Activated CD4-positive, alpha-beta T cell treated with anti-CD3 and anti-CD28 coated beads for 36 hours (primary cell): Measurements from ENCODE around the gene KNCN. TPM values are rescaled to one million over a fixed set of nuclear protein-coding genes. Genes with fewer than 3 reads are reported as not detected.
A peak's percentile ranks its signal among the peaks of the same experiment; 100 is the strongest.

Source experiments
- ATAC-seq: fragments of 200-7000 bp; cut with Tn5 transposase; one replicate; pipeline ENCODE4 v1.10.0; 2021; ENCODE audit warnings: mild to moderate bottlenecking, moderate library complexity
- CTCF ChIA-PET: fragments of 350-600 bp; sonication (Branson Sonifier 250); formaldehyde crosslinking; loops from one replicate; lab custom pipeline; 2021; ENCODE audit warnings: antibody characterized with exemption; lab: Charles Lee
- POLR2A ChIA-PET: fragments of 350-600 bp; sonication (Branson Sonifier 250); formaldehyde crosslinking; loops from one replicate; lab custom pipeline; 2021; ENCODE audit warnings: antibody characterized with exemption, inconsistent platforms; lab: Charles Lee
- DNase-seq: peaks from one replicate; pipeline ENCODE4 v3.0.0-alpha.2; 2020
- H3K27ac Mint-ChIP-seq: one replicate; pipeline ENCODE4 v1.8.0; 2021; ENCODE audit warnings: mixed read lengths
- H3K27me3 Mint-ChIP-seq: one replicate; pipeline ENCODE4 v1.8.0; 2021; ENCODE audit warnings: mixed read lengths
- H3K36me3 Mint-ChIP-seq: one replicate; pipeline ENCODE4 v1.8.0; 2021; ENCODE audit warnings: low read depth, mixed read lengths
- H3K4me1 Mint-ChIP-seq: one replicate; pipeline ENCODE4 v1.8.0; 2021; ENCODE audit warnings: mixed read lengths
- H3K4me3 Mint-ChIP-seq: one replicate; pipeline ENCODE4 v1.8.0; 2021; ENCODE audit warnings: mild to moderate bottlenecking, moderate library complexity, mixed read lengths
- H3K9me3 Mint-ChIP-seq: one replicate; pipeline ENCODE4 v1.8.0; 2021; ENCODE audit warnings: low read depth, mixed read lengths
- intact Hi-C, 2 experiments: fragments of 100-400 bp; cut with DNase I in 1 of 2; cut with micrococcal nuclease in 1 of 2; formaldehyde crosslinking; loops; one replicate each; pipeline versions ENCODE4 v1.14.2 to v1.15.1; 2022 to 2024; cut with DNase I, micrococcal nuclease
- total RNA-seq, 2 experiments: library from RNA; stranded (reverse); gene quantifications; one replicate each; pipeline ENCODE4 v1.2.3, GENCODE V29; 2021

The KNCN gene
- total RNA-seq, 2 experiments from 2014 or later: not detected

DNA sequence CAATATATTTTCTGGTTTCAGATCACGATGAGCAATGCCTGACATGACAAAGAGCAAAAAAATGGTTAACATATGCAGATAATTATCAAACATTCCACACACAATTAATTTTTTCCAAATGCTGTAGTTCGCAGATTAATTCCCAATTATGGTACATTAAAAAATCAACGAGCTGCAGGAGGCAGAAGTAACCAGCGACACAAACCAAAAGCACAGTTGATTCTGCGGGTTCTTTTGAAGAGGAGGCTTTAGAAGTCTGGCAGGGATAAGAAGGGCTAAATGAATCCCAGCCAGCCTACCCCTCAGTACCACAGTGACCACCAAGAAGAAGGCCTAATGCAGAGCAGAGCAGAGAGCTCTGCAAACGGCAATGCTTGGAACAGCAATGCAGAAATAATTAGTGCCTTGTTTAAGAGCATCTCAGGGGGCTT lies 17.0 kb upstream of the KNCN start:
- ChIA-PET CTCF (interaction anchor here (0.5 kb wide), 1 partner anchor 36 kb away, joined by 4 read pairs; no protein-coding TSS in a partner anchor), POLR2A (no interaction called here)
- Mint-ChIP-seq H3K4me1 (no peaks in the 10 kb centered on the region), H3K9me3 (no peaks in the 10 kb centered on the region), H3K27me3 (no peaks in the 10 kb centered on the region), H3K36me3 (peaks cover 13% of the 10 kb centered on the region), H3K4me3 (no peak overlapping the region), H3K27ac (no peak overlapping the region)
- intact Hi-C loops: no loop called here
- ATAC-seq: no peak
- no peak for DNase-seq

DNA sequence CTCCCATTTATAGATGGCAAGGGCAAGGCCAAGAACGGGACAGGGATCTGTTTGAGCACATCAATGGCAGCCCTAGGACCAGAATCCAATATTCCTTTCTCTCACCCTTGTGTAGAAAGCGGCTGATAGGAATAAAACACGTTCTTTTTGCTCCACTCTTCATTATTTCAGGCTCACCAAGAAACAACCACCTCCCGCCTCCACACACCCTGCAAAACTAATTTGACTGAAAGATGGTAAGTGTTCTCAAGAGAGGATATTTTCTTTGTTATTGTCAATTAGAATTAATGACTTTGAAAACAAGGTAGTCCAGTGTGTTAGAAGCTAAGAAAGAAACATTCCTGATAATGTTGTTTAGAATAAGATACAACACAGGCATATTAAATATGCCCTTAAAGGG lies 11.9 kb upstream of the KNCN start:
- Mint-ChIP-seq H3K4me1 (no peaks in the 10 kb centered on the region), H3K27ac (no peak overlapping the region), H3K4me3 (no peak overlapping the region), H3K27me3 (no peaks in the 10 kb centered on the region), H3K9me3 (no peaks in the 10 kb centered on the region), H3K36me3 (peaks cover 11% of the 10 kb centered on the region)
- intact Hi-C loops: no loop called here
- ChIA-PET CTCF (interaction anchor here (0.7 to 0.9 kb wide), 3 partner anchors 27 to 115 kb away, joined by 3 read pairs; no protein-coding TSS in a partner anchor), POLR2A (no interaction called here)
- DNase-seq (no peak), ATAC-seq (no peak)

DNA sequence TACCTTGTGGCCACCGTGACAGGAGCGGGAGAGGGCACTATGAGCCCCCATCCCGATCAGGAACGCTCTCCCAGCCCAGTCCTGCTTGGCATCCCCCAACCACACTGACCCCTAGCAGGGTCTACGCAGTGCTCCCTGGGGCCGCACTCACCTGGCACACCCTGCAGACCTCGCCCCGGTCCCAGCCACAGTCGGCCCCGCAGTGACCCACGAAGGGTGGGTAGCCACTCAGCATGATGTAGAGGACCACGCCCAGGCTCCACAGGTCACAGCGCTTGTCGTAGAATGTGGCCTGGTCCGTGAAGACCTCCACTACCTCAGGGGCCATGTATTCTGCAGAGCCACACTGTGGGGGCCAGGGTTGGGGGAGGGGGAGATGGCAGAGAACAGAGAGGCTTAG lies 11.1 kb upstream of the KNCN start:
- H3K4me3 Mint-ChIP-seq: no peak overlapping the region
- intact Hi-C loops: no loop called here
- no peak overlapping the region for H3K27ac Mint-ChIP-seq
- no peaks in the 10 kb centered on the region for H3K4me1 Mint-ChIP-seq
- peaks cover 3% of the 10 kb centered on the region for H3K36me3 Mint-ChIP-seq
- no peaks in the 10 kb centered on the region for H3K27me3 Mint-ChIP-seq
- H3K9me3 Mint-ChIP-seq: no peaks in the 10 kb centered on the region
- ChIA-PET CTCF (interaction anchor here (0.6 kb wide), 1 partner anchor 144 kb away, joined by 3 read pairs; no protein-coding TSS in a partner anchor), POLR2A (no interaction called here)
- ATAC-seq (no peak), DNase-seq (no peak)

DNA sequence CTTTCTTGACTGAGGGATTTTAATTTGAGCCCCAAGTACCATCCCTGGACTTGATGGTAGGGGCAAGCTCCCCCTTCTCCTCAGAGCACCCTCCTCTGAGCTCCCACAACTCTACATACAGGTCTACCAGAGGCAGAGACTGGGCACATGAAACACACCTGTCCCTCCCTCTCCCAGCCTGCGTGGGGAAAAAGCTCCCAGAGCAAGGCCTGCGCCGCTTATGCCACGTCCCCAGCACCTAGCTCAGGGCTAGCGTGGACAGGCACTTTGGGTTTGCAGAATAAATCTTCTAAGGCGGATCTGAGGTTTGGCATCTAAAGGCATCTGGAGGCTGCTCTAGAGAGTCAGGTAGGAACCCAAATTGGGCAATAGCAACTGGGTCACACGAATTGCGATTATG lies 7.5 kb upstream of the KNCN start:
- Mint-ChIP-seq H3K9me3 (no peaks in the 10 kb centered on the region), H3K4me3 (no peak overlapping the region), H3K27ac (no peak overlapping the region), H3K36me3 (no peaks in the 10 kb centered on the region), H3K27me3 (no peaks in the 10 kb centered on the region), H3K4me1 (no peaks in the 10 kb centered on the region)
- POLR2A ChIA-PET: interaction anchor here (0.6 kb wide), 1 partner anchor 273 kb away, joined by 3 read pairs; no protein-coding TSS in a partner anchor
- DNase-seq (no peak), ATAC-seq (no peak)
- intact Hi-C loops: no loop called here
- CTCF ChIA-PET: interaction anchor here (0.5 kb wide), 1 partner anchor 41 kb away, joined by 3 read pairs; no protein-coding TSS in a partner anchor

DNA sequence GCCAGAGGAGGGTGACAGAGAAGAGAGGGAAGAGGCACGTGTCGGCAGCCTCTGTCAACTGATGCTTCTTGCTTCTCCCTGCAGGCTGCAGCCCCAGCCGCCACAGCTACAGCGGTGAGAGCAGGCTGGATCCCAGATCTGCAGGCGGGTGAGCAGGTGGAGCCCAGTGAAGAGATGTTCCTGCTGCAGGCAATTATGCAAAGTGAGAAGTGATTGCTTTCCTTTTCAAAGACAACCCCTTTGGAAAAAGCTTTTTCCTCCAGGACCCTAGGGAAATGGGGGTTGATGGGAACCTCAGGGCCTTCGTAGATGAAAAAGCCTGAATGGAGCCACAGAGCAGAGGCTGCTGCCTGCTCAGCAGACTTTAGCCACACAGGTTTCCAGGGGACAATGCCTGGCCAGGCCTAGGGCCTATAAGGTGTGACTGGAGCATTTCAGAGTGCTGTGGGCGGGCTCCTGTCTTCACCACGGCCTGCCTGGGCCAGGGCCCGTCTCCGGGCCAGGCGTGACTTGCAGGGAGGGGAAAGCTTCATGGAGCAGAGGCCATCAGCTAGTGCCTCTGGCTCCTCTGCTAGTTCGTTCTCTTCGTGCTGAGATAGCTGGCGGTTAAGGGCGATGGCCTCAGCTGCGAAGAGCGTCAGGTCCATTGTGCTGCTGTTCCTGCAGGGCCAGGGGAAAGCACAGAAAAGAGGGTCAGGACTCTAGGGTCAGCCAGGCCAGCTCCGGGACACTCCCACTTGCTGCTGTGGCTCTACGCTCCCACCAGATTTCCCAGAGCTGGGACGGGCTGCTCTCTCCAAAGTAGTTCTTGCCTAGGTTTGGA lies 6.9 kb upstream of the KNCN start:
- Mint-ChIP-seq H3K4me3 (no peak overlapping the region), H3K4me1 (no peaks in the 10 kb centered on the region), H3K27me3 (no peaks in the 10 kb centered on the region), H3K36me3 (no peaks in the 10 kb centered on the region), H3K9me3 (no peaks in the 10 kb centered on the region), H3K27ac (no peak overlapping the region)
- CTCF ChIA-PET: interaction anchor here (0.5 kb wide), 1 partner anchor 41 kb away, joined by 3 read pairs; no protein-coding TSS in a partner anchor
- POLR2A ChIA-PET: no interaction called here
- intact Hi-C loops: no loop called here
- ATAC-seq (no peak), DNase-seq (no peak)

DNA sequence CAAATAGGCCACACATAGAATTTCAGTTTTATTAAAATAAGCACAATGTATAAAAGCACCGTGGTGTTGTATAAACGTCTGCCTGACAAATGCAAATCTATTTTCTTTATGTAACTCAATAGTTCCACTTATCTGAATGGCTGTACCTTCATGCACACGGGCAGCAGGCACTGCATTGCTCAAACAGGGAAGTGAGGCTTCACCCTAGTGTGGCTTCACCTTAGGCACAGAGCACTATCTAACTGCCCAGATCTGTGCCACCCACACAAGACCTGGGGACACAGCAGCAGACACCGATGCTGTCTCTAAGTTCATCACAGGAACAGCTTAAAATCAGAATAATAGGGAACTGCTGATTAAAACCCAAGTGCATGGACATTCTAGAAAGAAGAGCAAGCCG lies 6.0 kb upstream of the KNCN start:
- ChIA-PET CTCF (no interaction called here), POLR2A (no interaction called here)
- no peaks in the 10 kb centered on the region for H3K9me3 Mint-ChIP-seq
- ATAC-seq (no peak), DNase-seq (no peak)
- H3K27ac Mint-ChIP-seq: no peak overlapping the region
- no peak overlapping the region for H3K4me3 Mint-ChIP-seq
- no peaks in the 10 kb centered on the region for H3K36me3 Mint-ChIP-seq
- H3K27me3 Mint-ChIP-seq: no peaks in the 10 kb centered on the region
- no peaks in the 10 kb centered on the region for H3K4me1 Mint-ChIP-seq
- intact Hi-C loops: no loop called here

DNA sequence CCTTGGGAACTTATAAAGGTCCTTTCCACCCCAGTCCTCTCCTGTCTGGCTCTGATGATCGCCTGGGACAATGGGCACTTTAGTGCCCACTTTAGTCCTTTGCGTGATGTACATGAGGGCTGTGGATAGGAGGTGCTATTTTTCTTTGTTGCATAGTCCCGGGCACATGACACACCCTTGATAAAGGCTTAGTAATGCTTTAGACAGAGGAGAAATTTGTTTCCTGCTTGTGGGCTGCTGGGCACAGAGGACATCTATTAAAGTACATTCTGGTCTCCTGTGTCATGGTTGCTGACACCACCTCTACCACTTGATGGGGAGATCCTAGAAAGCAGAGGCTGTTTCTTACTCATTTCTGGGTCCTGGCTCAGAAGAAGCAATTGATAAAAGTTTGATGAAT lies 5.4 kb upstream of the KNCN start:
- H3K27me3 Mint-ChIP-seq: no peaks in the 10 kb centered on the region
- CTCF ChIA-PET: no interaction called here
- H3K9me3 Mint-ChIP-seq: no peaks in the 10 kb centered on the region
- POLR2A ChIA-PET: no interaction called here
- DNase-seq: no peak
- no peaks in the 10 kb centered on the region for H3K36me3 Mint-ChIP-seq
- H3K27ac Mint-ChIP-seq: no peak overlapping the region
- H3K4me3 Mint-ChIP-seq: no peak overlapping the region
- no peaks in the 10 kb centered on the region for H3K4me1 Mint-ChIP-seq
- intact Hi-C loops: no loop called here
- ATAC-seq: peak; percentile 30

DNA sequence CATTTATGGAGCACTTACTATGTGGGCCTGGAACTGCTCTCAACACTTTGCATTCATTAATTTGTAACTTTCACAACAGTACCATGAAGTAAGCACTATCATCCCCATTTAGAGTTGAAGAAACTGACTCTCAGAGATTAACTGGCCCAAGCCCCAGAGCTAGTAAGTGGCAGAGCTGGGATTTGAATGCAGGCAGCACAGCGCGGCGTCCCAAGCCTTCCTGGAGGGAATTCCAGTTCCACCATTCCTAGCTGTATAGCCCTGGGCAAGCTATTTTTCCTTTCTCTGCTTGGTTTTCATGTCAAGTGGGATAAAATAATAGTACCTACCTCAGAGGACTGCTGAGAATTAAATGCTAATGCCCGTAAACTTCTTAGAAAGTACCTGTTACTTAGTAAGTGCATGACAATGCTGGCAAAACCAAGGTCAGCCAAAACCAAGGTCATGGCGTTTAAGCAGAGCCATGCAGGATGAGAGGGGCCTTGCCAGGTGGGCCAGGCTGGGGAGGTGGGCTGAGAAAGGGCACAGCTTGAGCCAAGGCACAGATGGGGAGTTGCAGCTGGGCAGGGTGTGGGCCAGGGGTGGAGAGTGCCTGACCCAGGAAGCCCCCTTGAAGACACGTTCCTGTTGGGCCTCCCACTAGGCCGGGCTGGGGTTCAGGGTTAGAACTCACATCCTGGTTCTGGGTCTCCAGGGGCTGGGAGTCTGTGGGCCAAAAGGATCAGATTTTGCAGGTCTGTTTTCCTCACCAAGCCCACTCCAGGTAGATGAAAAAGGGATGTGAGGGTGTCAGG lies 4.6 kb upstream of the KNCN start:
- intact Hi-C loops: no loop called here
- Mint-ChIP-seq H3K4me1 (no peaks in the 10 kb centered on the region), H3K27me3 (no peaks in the 10 kb centered on the region), H3K27ac (no peak overlapping the region), H3K9me3 (no peaks in the 10 kb centered on the region), H3K36me3 (no peaks in the 10 kb centered on the region), H3K4me3 (no peak overlapping the region)
- DNase-seq (no peak), ATAC-seq (no peak)
- ChIA-PET POLR2A (no interaction called here), CTCF (interaction anchor here (1.4 kb wide), 1 partner anchor 114 kb away, joined by 3 read pairs; no protein-coding TSS in a partner anchor)

DNA sequence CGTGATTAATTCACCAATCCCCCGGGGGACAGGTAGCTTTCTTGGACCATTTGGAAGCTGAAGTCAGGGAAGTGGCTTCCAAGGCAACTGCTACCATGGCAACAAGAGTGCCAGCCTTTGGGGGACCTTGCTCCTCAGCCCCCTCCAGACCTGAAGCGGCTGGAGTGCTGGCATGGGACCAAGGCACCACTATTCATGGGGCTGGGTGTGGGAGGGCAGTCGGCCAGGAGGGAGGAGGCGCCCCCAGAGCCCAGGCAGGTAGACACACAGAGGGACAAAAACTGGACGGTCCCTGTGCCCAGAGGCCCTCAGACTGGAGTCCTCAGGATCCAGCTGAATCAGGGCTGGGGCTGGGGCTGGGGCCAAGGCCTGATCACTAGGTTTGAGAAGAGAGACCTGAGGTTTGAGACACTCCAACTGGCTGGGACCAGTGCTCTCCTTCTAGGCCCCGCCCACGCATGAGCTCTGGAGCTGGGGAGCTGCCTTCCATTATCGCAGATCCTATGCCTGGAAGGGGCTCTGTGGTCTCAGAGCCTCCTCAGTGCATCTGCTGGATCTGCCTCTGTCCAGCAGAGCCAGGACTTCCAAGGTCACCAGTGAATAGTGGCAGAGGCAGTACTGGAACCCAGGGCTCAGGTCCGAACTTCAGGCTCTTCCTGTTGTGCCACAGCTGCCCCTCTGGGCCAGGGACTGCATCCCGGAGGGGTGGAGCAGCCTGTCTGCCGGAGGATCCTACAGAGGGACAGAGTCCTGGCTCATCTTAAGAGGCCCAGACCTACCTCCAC lies 3.3 kb upstream of the KNCN start:
- no peak overlapping the region for H3K27ac Mint-ChIP-seq
- ChIA-PET CTCF (interaction anchor here (0.6 to 1.4 kb wide), 3 partner anchors 113 to 124 kb away, joined by 3 to 4 read pairs (median 3); no protein-coding TSS in a partner anchor), POLR2A (interaction anchor here (0.5 kb wide), 1 partner anchor 153 kb away, joined by 3 read pairs; no protein-coding TSS in a partner anchor)
- H3K4me3 Mint-ChIP-seq: no peak overlapping the region
- peaks cover 3% of the 10 kb centered on the region for H3K4me1 Mint-ChIP-seq
- H3K27me3 Mint-ChIP-seq: no peaks in the 10 kb centered on the region
- intact Hi-C loops: no loop called here
- no peaks in the 10 kb centered on the region for H3K9me3 Mint-ChIP-seq
- H3K36me3 Mint-ChIP-seq: no peaks in the 10 kb centered on the region
- ATAC-seq (no peak), DNase-seq (no peak)

DNA sequence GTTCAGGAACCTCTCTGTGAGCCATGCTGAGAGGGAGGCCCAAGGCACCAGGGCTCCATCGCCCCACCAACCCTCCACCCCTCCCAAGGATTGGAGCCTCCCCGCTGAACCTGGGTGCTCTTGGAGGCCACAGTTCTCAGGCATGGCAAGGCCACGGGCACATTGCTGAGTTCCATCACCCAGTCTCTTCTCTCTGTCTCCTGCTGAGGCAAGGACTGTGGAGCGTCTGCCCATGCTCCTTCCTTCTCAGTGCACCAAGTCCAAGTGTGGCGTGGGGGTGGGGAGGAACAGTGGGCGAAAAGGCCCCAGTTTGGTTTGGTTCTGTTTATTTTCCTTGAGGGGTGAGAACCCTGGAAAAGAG lies 2.8 kb upstream of the KNCN start:
- POLR2A ChIA-PET: no interaction called here
- intact Hi-C loops: no loop called here
- Mint-ChIP-seq H3K27ac (no peak overlapping the region), H3K4me3 (no peak overlapping the region), H3K9me3 (no peaks in the 10 kb centered on the region), H3K27me3 (no peaks in the 10 kb centered on the region), H3K36me3 (no peaks in the 10 kb centered on the region), H3K4me1 (peaks cover 9% of the 10 kb centered on the region)
- CTCF ChIA-PET: no interaction called here
- no peak for DNase-seq
- ATAC-seq: no peak

DNA sequence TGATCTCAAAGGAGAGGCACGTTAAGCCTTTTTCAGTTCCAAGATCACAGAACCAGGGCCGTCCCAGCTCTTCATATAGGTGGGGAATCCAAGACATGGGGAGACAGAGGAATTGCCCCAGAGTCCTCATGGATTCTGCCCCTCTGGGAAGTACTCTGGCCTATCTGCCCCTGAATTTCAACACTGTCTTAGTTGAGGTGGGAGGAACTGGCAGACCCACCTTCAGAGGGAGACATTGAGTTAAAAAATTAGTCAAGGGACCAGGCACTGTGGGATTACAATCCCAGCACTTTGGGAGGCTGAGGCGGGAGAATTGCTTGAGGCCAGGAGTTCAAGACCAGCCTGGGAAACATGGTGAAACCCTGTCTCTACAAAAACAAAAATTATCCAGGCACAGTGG lies 2.1 kb upstream of the KNCN start:
- POLR2A ChIA-PET: no interaction called here
- intact Hi-C loops: no loop called here
- no peaks in the 10 kb centered on the region for H3K27me3 Mint-ChIP-seq
- no peaks in the 10 kb centered on the region for H3K9me3 Mint-ChIP-seq
- no peak overlapping the region for H3K27ac Mint-ChIP-seq
- CTCF ChIA-PET: no interaction called here
- no peak overlapping the region for H3K4me3 Mint-ChIP-seq
- ATAC-seq (no peak), DNase-seq (no peak)
- no peaks in the 10 kb centered on the region for H3K36me3 Mint-ChIP-seq
- H3K4me1 Mint-ChIP-seq: peaks cover 9% of the 10 kb centered on the region
